LNCaP clone FGC (cell line): Measurements from ENCODE around the gene WNT10A.

Source experiments
- DNase-seq: peaks from one replicate; pipeline ENCODE4 v3.0.0-alpha.2; 2011; ENCODE audit warnings: low read depth
- H3K4me3 ChIP-seq: 2 replicates; pipeline ENCODE4 v1.5.1; 2011; ENCODE audit warnings: mild to moderate bottlenecking, low read depth, low read length, control low read depth
- CTCF ChIP-seq: IDR thresholded peaks from 2 replicates; pipeline ENCODE4 v1.5.1; 2012; ENCODE audit warnings: mild to moderate bottlenecking; ENCODE audit not compliant: control insufficient read depth, insufficient read depth; ENCODE audit errors: extremely low read depth

Gene WNT10A

GRCh38 chr2:218853766-218854165 is 26.9 kb upstream of the WNT10A start:
- no peak overlapping the region for H3K4me3 ChIP-seq
- no peak for TF ChIP-seq CTCF
- DNase-seq: no peak

- TF ChIP-seq CTCF: no peak
- DNase-seq: no peak
- H3K4me3 ChIP-seq: no peak overlapping the region
Observed at GRCh38 chr2:218854860-218855259, 25.8 kb upstream of the WNT10A start.

- no peak overlapping the region for H3K4me3 ChIP-seq
- DNase-seq: no peak
- no peak for TF ChIP-seq CTCF
Observed at GRCh38 chr2:218855305-218856166, 25.1 kb upstream of the WNT10A start.

- H3K4me3 ChIP-seq: no peak overlapping the region
- DNase-seq: no peak
- TF ChIP-seq CTCF: no peak
Observed at GRCh38 chr2:218856167-218856895, 24.3 kb upstream of the WNT10A start.

GRCh38 chr2:218856896-218857243 is 23.8 kb upstream of the WNT10A start:
- H3K4me3 ChIP-seq: no peak overlapping the region
- TF ChIP-seq CTCF: no peak
- DNase-seq: no peak

GRCh38 chr2:218857371-218858137 is 23.1 kb upstream of the WNT10A start:
- no peak for DNase-seq
- TF ChIP-seq CTCF: no peak
- H3K4me3 ChIP-seq: no peak overlapping the region
